Colonic mucosa (tissue), 4 donors: ENCODE data around the gene SEC16A. TPM values are rescaled to one million over a fixed set of nuclear protein-coding genes. Genes with fewer than 3 reads are reported as not detected.

Experiments used
- DNase-seq: peaks from one replicate; pipeline ENCODE4 v3.0.0-alpha.2; 2020
- H3K27ac ChIP-seq: fragments of 200-600 bp; one replicate; pipeline ENCODE4 v1.8.0; 2021
- H3K27me3 ChIP-seq: fragments of 200-600 bp; one replicate; pipeline ENCODE4 v1.8.0; 2021
- H3K36me3 ChIP-seq: fragments of 200-600 bp; one replicate; pipeline ENCODE4 v1.8.0; 2021
- H3K4me1 ChIP-seq: fragments of 200-600 bp; one replicate; pipeline ENCODE4 v1.8.0; 2021; ENCODE audit warnings: mild to moderate bottlenecking
- H3K4me3 ChIP-seq: fragments of 200-600 bp; one replicate; pipeline ENCODE4 v1.8.0; 2021
- H3K9ac ChIP-seq, 2 donors: one replicate each; pipeline ENCODE4 v1.7.0; 2013; ENCODE audit warnings: control low read depth in 2 of 2, low read depth in 2 of 2, low read length in 2 of 2
- H3K9me3 ChIP-seq: fragments of 200-600 bp; one replicate; pipeline ENCODE4 v1.8.0; 2021
- intact Hi-C: fragments of 100-400 bp; cut with DNase I; formaldehyde crosslinking; loops from one replicate; pipeline ENCODE4 v1.14.1; 2022
- total RNA-seq, 2 donors: library from RNA; stranded (reverse); fragmentation: NEBNext Ultra II Directional in 1 of 2; extraction: Animal tissue kit (Norgen Biotek cat#: 25700) in 1 of 2; gene quantifications; one replicate each; pipeline ENCODE4 v1.2.1, GENCODE V29; 2021
- TF ChIP-seq, protein P1 (sequence below): fragments of 200-600 bp; IDR thresholded peaks from one replicate; pipeline ENCODE4 v1.8.0; 2022; ENCODE audit warnings: antibody characterized with exemption, mild to moderate bottlenecking
- donor health status: healthy.
- donor health status: DM: no; HTN: no; CAD: no.
- donor health status: DM: no; HTN: no; CAD: no.

The SEC16A gene
- total RNA-seq, 2 donors from 2014 or later: 66.2 to 104 TPM

DNA sequence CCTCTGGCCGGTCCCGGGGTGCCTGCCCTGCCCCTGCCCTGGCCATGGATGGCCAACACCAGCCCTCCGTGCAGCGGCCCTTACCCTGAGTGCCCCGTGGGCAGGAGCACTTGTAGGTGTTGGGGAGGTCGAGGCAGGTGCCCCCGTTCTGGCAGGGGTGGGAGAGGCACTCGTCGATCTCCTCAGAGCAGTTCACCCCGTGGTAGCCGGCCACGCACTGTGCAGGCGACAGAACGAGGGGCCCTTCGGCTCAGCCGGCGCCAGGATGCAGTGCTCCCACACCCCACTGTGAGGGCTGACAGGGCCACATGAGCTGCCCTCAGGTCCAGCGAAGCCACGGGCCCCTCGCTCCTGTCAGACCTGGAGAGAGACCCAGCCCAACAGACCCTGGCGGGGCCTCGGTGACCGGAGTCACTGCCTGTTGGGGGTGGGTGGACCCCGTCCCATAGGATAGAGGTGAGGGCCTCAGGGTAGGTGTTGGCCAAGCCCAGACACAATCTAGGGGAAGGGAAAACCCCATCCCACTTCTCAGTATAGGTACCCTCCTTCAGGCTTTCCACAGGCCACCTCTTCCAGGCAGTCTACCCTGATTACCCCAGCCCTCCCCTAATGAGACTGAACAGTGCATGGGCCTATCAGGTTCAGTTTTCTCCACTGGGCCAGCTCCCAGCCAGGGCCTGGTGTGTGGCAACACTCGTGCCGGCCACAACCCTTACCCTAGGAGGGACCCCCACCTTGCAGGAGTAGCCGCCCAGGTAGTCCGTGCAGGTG is 24.6 kb upstream of the SEC16A start:
- Histone ChIP-seq H3K27me3 (no peaks in the 10 kb centered on the region), H3K9me3 (no peaks in the 10 kb centered on the region), H3K36me3 (peaks cover 54% of the 10 kb centered on the region), H3K27ac (no peak overlapping the region), H3K4me3 (no peak overlapping the region), H3K9ac (no peak overlapping the region), H3K4me1 (no peaks in the 10 kb centered on the region)
- TF ChIP-seq, protein P1, sequence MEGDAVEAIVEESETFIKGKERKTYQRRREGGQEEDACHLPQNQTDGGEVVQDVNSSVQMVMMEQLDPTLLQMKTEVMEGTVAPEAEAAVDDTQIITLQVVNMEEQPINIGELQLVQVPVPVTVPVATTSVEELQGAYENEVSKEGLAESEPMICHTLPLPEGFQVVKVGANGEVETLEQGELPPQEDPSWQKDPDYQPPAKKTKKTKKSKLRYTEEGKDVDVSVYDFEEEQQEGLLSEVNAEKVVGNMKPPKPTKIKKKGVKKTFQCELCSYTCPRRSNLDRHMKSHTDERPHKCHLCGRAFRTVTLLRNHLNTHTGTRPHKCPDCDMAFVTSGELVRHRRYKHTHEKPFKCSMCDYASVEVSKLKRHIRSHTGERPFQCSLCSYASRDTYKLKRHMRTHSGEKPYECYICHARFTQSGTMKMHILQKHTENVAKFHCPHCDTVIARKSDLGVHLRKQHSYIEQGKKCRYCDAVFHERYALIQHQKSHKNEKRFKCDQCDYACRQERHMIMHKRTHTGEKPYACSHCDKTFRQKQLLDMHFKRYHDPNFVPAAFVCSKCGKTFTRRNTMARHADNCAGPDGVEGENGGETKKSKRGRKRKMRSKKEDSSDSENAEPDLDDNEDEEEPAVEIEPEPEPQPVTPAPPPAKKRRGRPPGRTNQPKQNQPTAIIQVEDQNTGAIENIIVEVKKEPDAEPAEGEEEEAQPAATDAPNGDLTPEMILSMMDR: no peak
- no peak for DNase-seq
- intact Hi-C loops: no loop called here

DNA sequence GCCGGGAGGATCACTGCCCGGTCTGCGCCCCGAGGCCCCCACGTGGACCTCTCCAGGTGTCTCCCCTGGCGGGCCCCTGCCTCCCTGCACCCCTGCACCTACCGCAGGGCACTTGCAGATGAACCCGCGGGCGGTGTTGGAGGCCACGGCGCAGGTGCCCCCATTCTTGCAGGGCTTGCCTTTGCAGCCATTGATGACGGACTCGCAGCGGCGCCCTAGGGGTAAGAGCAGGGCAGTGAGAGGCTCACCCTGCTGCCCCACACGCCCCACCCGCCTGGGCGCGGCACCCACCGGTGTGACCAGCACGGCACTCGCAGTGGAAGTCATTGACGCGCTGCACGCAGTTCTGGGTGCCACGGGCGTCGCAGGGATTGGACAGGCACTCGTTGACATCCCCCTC is 23.6 kb upstream of the SEC16A start:
- no peak overlapping the region for H3K9ac ChIP-seq
- no peaks in the 10 kb centered on the region for H3K4me1 ChIP-seq
- no peaks in the 10 kb centered on the region for H3K9me3 ChIP-seq
- intact Hi-C loops: no loop called here
- H3K27me3 ChIP-seq: no peaks in the 10 kb centered on the region
- TF ChIP-seq, protein P1: no peak
- DNase-seq: no peak
- H3K36me3 ChIP-seq: peaks cover 47% of the 10 kb centered on the region
- no peak overlapping the region for H3K4me3 ChIP-seq
- H3K27ac ChIP-seq: no peak overlapping the region

DNA sequence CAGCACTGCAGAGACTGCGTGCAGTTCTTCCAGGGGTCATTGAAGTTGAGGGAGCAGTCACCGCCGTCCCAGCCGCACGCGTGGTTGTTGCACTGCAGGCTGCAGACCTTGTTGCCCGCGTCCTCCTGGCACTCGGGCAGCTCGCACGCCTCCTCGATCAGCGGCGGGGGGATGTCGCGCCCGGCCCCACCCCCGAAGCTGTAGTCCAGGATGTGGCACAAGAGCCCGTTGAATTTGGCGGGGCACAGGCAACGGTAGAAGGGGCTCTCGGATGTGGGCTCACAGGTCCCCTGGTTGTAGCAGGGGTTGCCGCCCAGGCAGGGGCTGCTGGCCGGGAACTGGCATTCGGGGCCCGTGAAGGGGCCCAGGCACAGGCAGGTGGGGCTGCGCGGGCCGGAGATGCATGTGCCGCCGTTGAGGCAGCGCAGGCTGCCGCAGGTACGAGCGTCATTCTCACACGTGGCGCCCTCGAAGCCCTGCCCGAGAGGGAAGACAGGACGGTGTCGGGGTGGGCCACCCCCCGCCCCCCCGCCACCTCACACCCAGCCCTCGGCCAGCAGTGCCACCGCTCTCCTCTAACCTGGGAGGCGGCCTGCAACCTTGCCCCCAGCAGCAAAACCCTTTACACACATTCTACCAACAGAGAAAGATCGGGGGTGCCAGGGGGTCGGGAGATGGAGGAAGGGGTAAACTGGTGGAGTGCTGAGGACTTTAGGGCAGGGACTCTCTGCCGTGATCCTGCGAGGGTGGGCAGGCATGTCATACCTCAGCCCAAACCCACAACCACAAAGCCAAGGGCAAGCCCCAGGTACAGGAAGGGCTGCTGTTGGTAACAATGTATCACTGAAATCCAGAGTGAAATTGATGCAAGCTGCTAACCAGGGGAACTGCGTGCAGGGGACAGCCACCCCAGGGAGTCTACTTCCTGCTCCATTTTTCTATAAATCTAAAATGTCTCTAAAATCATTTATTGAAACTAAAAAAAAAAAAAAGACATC is 22.9 kb upstream of the SEC16A start:
- TF ChIP-seq, protein P1: no peak
- intact Hi-C loops: no loop called here
- no peaks in the 10 kb centered on the region for H3K9me3 ChIP-seq
- H3K27me3 ChIP-seq: no peaks in the 10 kb centered on the region
- no peaks in the 10 kb centered on the region for H3K4me1 ChIP-seq
- H3K36me3 ChIP-seq: peaks cover 49% of the 10 kb centered on the region
- DNase-seq: no peak
- H3K4me3 ChIP-seq: no peak overlapping the region
- no peak overlapping the region for H3K27ac ChIP-seq
- H3K9ac ChIP-seq: no peak overlapping the region

DNA sequence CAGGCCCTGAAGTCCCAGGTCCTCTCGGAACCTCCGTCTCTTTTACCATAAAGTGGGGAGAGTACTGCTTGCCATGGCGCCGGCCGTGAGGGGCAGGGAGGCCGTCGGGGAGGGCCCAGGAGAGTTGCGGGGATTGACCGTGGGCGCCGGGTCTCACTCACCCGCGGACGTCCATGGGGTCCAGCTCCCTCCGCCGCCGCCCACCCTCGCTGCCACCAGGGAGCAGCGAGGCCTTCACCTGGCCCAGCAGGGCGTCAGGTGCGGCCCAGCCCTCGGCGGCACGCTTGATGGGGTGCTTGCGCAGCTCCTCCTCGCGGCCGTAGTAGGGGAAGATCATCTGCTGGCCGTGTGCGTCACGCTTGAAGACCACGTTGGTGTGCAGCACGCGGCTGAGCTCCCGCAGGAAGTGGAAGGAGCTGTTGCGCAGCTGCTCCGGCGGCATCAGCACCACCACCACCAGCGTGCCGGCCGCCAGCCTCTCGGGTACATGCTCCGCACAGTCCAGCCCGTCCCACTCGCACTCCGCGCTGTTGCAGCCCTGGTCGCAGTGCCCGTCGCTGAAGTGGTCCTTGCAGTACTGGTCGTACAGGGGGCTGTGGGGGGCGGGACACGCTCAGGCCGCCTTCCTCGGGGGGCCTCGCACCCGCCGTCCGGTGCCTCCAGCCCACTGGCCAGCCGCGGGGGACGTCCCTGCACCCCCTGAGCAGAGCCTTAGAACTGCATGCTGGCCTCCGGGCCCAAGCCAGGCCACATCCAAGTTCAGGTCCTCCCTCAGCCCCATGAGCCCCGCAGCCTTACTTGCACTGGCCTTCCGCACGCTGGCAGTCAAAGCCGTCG is 21.9 kb upstream of the SEC16A start:
- Histone ChIP-seq H3K27ac (no peak overlapping the region), H3K4me1 (no peaks in the 10 kb centered on the region), H3K36me3 (peaks cover 52% of the 10 kb centered on the region), H3K4me3 (no peak overlapping the region), H3K9ac (no peak overlapping the region), H3K9me3 (no peaks in the 10 kb centered on the region), H3K27me3 (no peaks in the 10 kb centered on the region)
- TF ChIP-seq, protein P1: no peak
- intact Hi-C loops: no loop called here
- no peak for DNase-seq

DNA sequence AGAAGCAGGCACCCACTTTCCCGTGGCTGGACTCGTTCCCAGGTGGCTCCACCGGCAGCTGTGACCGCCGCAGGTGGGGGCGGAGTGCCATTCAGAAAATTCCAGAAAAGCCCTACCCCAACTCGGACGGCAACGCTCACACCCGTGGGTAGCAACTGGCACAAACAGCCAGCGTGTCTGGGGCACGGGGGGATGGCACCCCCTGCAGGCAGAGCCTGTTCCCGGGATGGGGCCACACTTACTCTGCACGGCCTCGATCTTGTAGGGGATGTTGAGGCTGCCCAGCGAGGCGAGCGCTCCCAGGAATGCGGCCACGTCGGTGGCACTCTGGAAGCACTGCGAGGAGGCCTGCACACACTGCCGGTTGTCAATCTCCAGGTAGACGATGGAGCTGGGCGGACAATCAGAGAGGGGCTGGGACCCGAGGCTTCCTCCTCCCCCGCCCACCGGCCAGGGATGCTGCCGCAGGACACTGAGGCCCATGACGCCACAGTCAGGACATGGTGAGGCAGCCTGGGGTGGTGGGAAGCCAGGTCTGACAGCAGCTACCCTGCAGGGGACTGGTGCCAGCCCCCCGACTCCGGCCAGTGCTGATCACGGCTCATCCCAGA is 20.2 kb upstream of the SEC16A start:
- no peaks in the 10 kb centered on the region for H3K27me3 ChIP-seq
- no peak for DNase-seq
- peaks cover 54% of the 10 kb centered on the region for H3K36me3 ChIP-seq
- intact Hi-C loops: no loop called here
- H3K4me3 ChIP-seq: no peak overlapping the region
- no peaks in the 10 kb centered on the region for H3K9me3 ChIP-seq
- H3K27ac ChIP-seq: no peak overlapping the region
- H3K9ac ChIP-seq: no peak overlapping the region
- TF ChIP-seq, protein P1: no peak
- H3K4me1 ChIP-seq: no peaks in the 10 kb centered on the region
